ENCODE data around the gene TMEM92. TPM values are rescaled to one million over a fixed set of nuclear protein-coding genes. Genes with fewer than 3 reads are reported as not detected.
"Not testable (repeated sequence)": the region's sequence is repeated elsewhere in the genome, so short reads cannot be mapped to it uniquely, and the experiment has no call there.

TMEM92 gene
- total RNA-seq, 1 experiment from 2014 or later, result 6.9 TPM

- POLR2A ChIA-PET (ENCODE audit: unreplicated experiment), result no interaction called here
- Histone ChIP-seq H4K20me1 (ENCODE audit: low read length) (no peaks in the 10 kb centered on the region), H3F3A (ENCODE audit: low read length, unreplicated experiment) (no peaks in the 10 kb centered on the region), H3K27me3 (ENCODE audit: low read length) (peaks cover 14% of the 10 kb centered on the region; the same call in 1 of the 2 replicates), H3K4me3 (ENCODE audit: low read length) (no peak overlapping the region), H2AFZ (ENCODE audit: low read length) (no peak overlapping the region), H3K27ac (ENCODE audit: low read length) (no peak overlapping the region), H3K9me3 (ENCODE audit: low read length) (no peaks in the 10 kb centered on the region), H3K4me2 (ENCODE audit: low read length) (no peak overlapping the region), H3K9ac (ENCODE audit: low read length) (no peak overlapping the region), H3K9me2 (replicated peaks; ENCODE audit: low read length) (no peaks in the 10 kb centered on the region), H3K4me1 (ENCODE audit: insufficient read depth, low read length) (no peaks in the 10 kb centered on the region), H3K79me2 (ENCODE audit: low read length) (no peaks in the 10 kb centered on the region), H3K36me3 (ENCODE audit: low read depth, low read length) (no peaks in the 10 kb centered on the region)
- ATAC-seq (no peak; the same call in 1 of the 2 replicates), DNase-seq (no peak)
- intact Hi-C loops (cut with micrococcal nuclease), result no loop called here
- no TSS peak for BruUV-seq (replicated peaks)
- CTCF ChIA-PET, result interaction anchor here (0.6 to 0.7 kb wide), 2 partner anchors 31 to 46 kb away, joined by 4 read pairs; no protein-coding TSS in a partner anchor
- TF ChIP-seq, protein P1, sequence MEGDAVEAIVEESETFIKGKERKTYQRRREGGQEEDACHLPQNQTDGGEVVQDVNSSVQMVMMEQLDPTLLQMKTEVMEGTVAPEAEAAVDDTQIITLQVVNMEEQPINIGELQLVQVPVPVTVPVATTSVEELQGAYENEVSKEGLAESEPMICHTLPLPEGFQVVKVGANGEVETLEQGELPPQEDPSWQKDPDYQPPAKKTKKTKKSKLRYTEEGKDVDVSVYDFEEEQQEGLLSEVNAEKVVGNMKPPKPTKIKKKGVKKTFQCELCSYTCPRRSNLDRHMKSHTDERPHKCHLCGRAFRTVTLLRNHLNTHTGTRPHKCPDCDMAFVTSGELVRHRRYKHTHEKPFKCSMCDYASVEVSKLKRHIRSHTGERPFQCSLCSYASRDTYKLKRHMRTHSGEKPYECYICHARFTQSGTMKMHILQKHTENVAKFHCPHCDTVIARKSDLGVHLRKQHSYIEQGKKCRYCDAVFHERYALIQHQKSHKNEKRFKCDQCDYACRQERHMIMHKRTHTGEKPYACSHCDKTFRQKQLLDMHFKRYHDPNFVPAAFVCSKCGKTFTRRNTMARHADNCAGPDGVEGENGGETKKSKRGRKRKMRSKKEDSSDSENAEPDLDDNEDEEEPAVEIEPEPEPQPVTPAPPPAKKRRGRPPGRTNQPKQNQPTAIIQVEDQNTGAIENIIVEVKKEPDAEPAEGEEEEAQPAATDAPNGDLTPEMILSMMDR (conservative IDR thresholded peaks at IDR 0.05; ENCODE audit: low read depth, low read length), result no peak
- TF ChIP-seq EZH2phosphoT487 (IDR thresholded peaks at IDR 0.05; ENCODE audit: borderline replicate concordance, low read length) (no peak), EZH2 (IDR thresholded peaks at IDR 0.05; ENCODE audit: low read length, unreplicated experiment) (no peak)
These were observed 38.0 kb downstream of the TMEM92 start for GRCh38 chr17:50312308-50312707.

DNA sequence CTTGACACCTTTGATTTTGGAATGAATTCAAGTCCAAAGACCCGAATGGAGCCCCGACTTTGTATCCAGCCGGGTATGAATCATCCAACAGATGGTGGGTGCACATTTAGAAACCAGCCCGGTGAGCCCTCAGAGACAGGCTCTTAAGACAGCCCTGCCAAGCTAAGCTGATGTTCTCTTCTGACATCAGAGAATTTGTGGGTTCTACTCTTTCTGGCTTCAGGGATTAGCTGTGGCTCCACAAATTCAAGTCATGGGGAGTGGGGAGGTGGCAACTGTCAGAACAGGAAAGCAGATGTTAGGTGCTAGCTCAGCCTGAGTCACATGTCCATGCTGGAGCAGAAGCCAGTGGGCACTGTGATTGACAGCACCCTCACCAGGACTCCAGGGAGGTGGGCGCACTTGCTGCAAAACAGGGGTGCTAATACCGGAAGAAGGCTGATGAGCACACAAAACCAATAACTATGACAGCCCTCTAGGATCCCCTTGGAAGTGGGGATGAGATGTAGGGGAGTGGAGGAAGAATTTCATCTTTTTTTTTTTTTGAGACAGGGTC is 40.3 kb downstream of the TMEM92 start:
- Histone ChIP-seq H2AFZ (ENCODE audit: low read length) (no peak overlapping the region), H3K27ac (ENCODE audit: low read length) (no peak overlapping the region), H3K9me2 (replicated peaks; ENCODE audit: low read length) (no peaks in the 10 kb centered on the region), H3K9ac (ENCODE audit: low read length) (no peak overlapping the region), H3K4me1 (ENCODE audit: insufficient read depth, low read length) (no peaks in the 10 kb centered on the region), H3K79me2 (ENCODE audit: low read length) (no peaks in the 10 kb centered on the region), H3K27me3 (ENCODE audit: low read length) (peaks cover 14% of the 10 kb centered on the region; the same call in 1 of the 2 replicates), H3K36me3 (ENCODE audit: low read depth, low read length) (no peaks in the 10 kb centered on the region), H3K9me3 (ENCODE audit: low read length) (no peaks in the 10 kb centered on the region), H3K4me2 (ENCODE audit: low read length) (no peak overlapping the region), H3F3A (ENCODE audit: low read length, unreplicated experiment) (no peaks in the 10 kb centered on the region), H4K20me1 (ENCODE audit: low read length) (no peaks in the 10 kb centered on the region), H3K4me3 (ENCODE audit: low read length) (no peak overlapping the region)
- intact Hi-C loops (cut with micrococcal nuclease), result no loop called here
- no peak for TF ChIP-seq EZH2phosphoT487 (IDR thresholded peaks at IDR 0.05; ENCODE audit: borderline replicate concordance, low read length)
- TF ChIP-seq EZH2 (IDR thresholded peaks at IDR 0.05; ENCODE audit: low read length, unreplicated experiment), result no peak
- TF ChIP-seq, protein P1 (conservative IDR thresholded peaks at IDR 0.05; ENCODE audit: low read depth, low read length), result no peak
- ChIA-PET CTCF (interaction anchor here (0.5 kb wide), 1 partner anchor 114 kb away, joined by 6 read pairs; no protein-coding TSS in a partner anchor), POLR2A (ENCODE audit: unreplicated experiment) (interaction anchor here (0.6 kb wide), 1 partner anchor 195 kb away, joined by 4 read pairs; no protein-coding TSS in a partner anchor)
- ATAC-seq (no peak), DNase-seq (no peak)
- BruUV-seq (replicated peaks), result no TSS peak

DNA sequence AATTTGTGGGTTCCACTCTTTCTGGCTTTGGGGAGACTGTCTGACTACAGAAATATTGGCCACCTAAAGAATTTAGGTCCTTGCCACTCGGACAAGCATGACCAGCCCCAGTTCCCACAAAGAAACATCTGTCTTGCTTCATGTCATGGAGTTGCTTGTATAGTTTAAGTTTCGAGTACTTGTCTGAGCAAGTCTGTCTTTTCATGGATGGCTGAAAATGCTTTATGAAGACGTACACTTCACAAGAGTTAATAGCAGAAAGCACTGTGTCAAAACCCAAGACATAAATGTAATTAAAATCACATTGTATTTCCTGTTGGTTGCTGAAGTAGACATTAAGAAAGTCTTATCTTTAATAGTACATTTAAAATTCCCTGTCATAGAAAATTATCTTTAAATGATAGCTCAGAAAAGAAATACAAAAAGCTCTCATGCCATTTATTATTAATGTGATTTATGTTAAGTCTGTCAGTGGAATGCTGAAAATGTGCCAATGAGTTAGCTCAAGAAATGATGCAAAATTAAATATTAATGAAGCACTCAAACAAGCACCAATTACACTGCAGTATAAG is 41.8 kb downstream of the TMEM92 start:
- Histone ChIP-seq H3K9me3 (ENCODE audit: low read length) (no peaks in the 10 kb centered on the region), H3K27me3 (ENCODE audit: low read length) (peaks cover 14% of the 10 kb centered on the region; the same call in 1 of the 2 replicates), H3K9me2 (replicated peaks; ENCODE audit: low read length) (no peaks in the 10 kb centered on the region), H3K4me2 (ENCODE audit: low read length) (no peak overlapping the region), H3K9ac (ENCODE audit: low read length) (no peak overlapping the region), H3F3A (ENCODE audit: low read length, unreplicated experiment) (no peaks in the 10 kb centered on the region), H3K4me3 (ENCODE audit: low read length) (no peak overlapping the region), H3K36me3 (ENCODE audit: low read depth, low read length) (no peaks in the 10 kb centered on the region), H3K79me2 (ENCODE audit: low read length) (no peaks in the 10 kb centered on the region), H2AFZ (ENCODE audit: low read length) (no peak overlapping the region), H3K27ac (ENCODE audit: low read length) (no peak overlapping the region), H3K4me1 (ENCODE audit: insufficient read depth, low read length) (no peaks in the 10 kb centered on the region), H4K20me1 (ENCODE audit: low read length) (no peaks in the 10 kb centered on the region)
- TF ChIP-seq EZH2 (IDR thresholded peaks at IDR 0.05; ENCODE audit: low read length, unreplicated experiment) (no peak), EZH2phosphoT487 (IDR thresholded peaks at IDR 0.05; ENCODE audit: borderline replicate concordance, low read length) (no peak)
- TF ChIP-seq, protein P1 (conservative IDR thresholded peaks at IDR 0.05; ENCODE audit: low read depth, low read length), result no peak
- CTCF ChIA-PET, result no interaction called here
- intact Hi-C loops (cut with micrococcal nuclease), result no loop called here
- POLR2A ChIA-PET (ENCODE audit: unreplicated experiment), result no interaction called here
- no TSS peak for BruUV-seq (replicated peaks)
- DNase-seq (no peak), ATAC-seq (no peak)

- ATAC-seq; intact Hi-C loops (cut with micrococcal nuclease); POLR2A ChIA-PET (ENCODE audit: unreplicated experiment): not testable (repeated sequence)
These were observed 42.4 kb downstream of the TMEM92 start for GRCh38 chr17:50316660-50317059.

More at GRCh38 chr17:50316660-50317059, 42.4 kb downstream of the TMEM92 start:
- H3F3A ChIP-seq (ENCODE audit: low read length, unreplicated experiment); H3K79me2 ChIP-seq (ENCODE audit: low read length); H3K9me3 ChIP-seq (ENCODE audit: low read length); H3K4me1 ChIP-seq (ENCODE audit: insufficient read depth, low read length); H3K9ac ChIP-seq (ENCODE audit: low read length); BruUV-seq (replicated peaks); H3K9me2 ChIP-seq (replicated peaks; ENCODE audit: low read length); H2AFZ ChIP-seq (ENCODE audit: low read length); H3K4me2 ChIP-seq (ENCODE audit: low read length); CTCF ChIA-PET; H3K27ac ChIP-seq (ENCODE audit: low read length); H4K20me1 ChIP-seq (ENCODE audit: low read length); H3K4me3 ChIP-seq (ENCODE audit: low read length); DNase-seq; H3K36me3 ChIP-seq (ENCODE audit: low read depth, low read length): not testable (repeated sequence)
- H3K27me3 ChIP-seq (ENCODE audit: low read length), result peaks cover 14% of the 10 kb centered on the region; the same call in 1 of the 2 replicates
